Measurements from ENCODE around the gene ASPSCR1. TPM values are rescaled to one million over a fixed set of nuclear protein-coding genes. Genes with fewer than 3 reads are reported as not detected.
A peak's percentile ranks its signal among the peaks of the same experiment; 100 is the strongest.

ASPSCR1 gene
- total and polyA plus RNA-seq, 10 of the 15 experiments (the other 5 are each of a cell fraction or from before 2014, with no cell fraction given): 1.5 to 48.4 (median 25.4) TPM

GRCh38 chr17:81967533-81968395, 9.7 kb upstream of the ASPSCR1 start:
- ATAC-seq (peak; percentile 98), DNase-seq (ENCODE audit: low read depth, low spot score) (peak; percentile 40), FAIRE-seq (peak; percentile 88)
- no peaks in the 10 kb centered on the region for H4K20me1 ChIP-seq (ENCODE audit: control insufficient read depth, insufficient read depth)
- H3K36me3 ChIP-seq (ENCODE audit: control insufficient read depth in 2 of 2, insufficient read depth in 2 of 2, low read length in 1 of 2): no peaks in the 10 kb centered on the region
- 40% methylated on average over 15 of the region's 36 CpGs for WGBS (ENCODE audit: insufficient coverage, insufficient replicate concordance, low lambda C conversion rate, missing lambda C conversion rate)
- ChIA-PET POLR2A (interaction anchor here (0.6 to 2.3 kb wide), 16 partner anchors 9 to 785 kb away, joined by 3 to 18 read pairs (median 3); partner anchors contain the start of genes ASPSCR1, DCXR, FASN and MCRIP1), SMC1A (ENCODE audit: uncharacterized antibody, unreplicated experiment) (interaction anchor here (1.0 to 2.0 kb wide), 4 partner anchors 9 to 70 kb away, joined by 3 to 9 read pairs (median 6); partner anchors contain the start of genes ASPSCR1 and DCXR), CTCF (interaction anchor here (0.7 to 2.9 kb wide), 4 partner anchors 8 to 54 kb away, joined by 3 to 28 read pairs (median 5); partner anchors contain the start of genes CENPX and LRRC45), RAD21 (ENCODE audit: unreplicated experiment) (interaction anchor here (0.6 to 1.9 kb wide), 6 partner anchors 8 to 73 kb away, joined by 3 to 12 read pairs (median 4); partner anchors contain the start of genes CENPX and LRRC45)
- peaks cover 18% of the 10 kb centered on the region for H3K4me1 ChIP-seq (ENCODE audit: control insufficient read depth, insufficient read depth, low read length)
- H3K9ac ChIP-seq (ENCODE audit: control insufficient read depth, insufficient read depth, low read length): no peak overlapping the region; the same call in 1 of the 2 replicates
- H3K27me3 ChIP-seq (replicated peaks in 1 of 2; ENCODE audit: control insufficient read depth in 2 of 2, insufficient read depth in 2 of 2, low read length in 1 of 2): peaks cover 1 to 5% of the 10 kb centered on the region in 2 experiments; a peak in 3 of 4 replicates
- H3K27ac ChIP-seq (ENCODE audit: control insufficient read depth, insufficient read depth): no peak overlapping the region
- BruUV-seq (replicated peaks): no TSS peak
- peak overlapping the region; percentile 49 for H3K4me2 ChIP-seq (ENCODE audit: control insufficient read depth, insufficient read depth)
- no peaks in the 10 kb centered on the region; the same call in 2 of the 3 replicates for H3K9me3 ChIP-seq (replicated peaks; ENCODE audit: control insufficient read depth, insufficient read depth, low read length)
- H3K79me2 ChIP-seq (ENCODE audit: control insufficient read depth, insufficient read depth, low read length): no peaks in the 10 kb centered on the region
- in situ Hi-C loops (cut with MboI) (no loop called here), intact Hi-C loops (cut with micrococcal nuclease; ENCODE audit: unreplicated experiment) (loop anchor here (5.0 kb wide), 1 partner anchor 40 kb away; the partner anchor contains the start of gene MAFG)
- H2AFZ ChIP-seq (ENCODE audit: control insufficient read depth, low read depth, low read length): peak overlapping the region; percentile 77
- H3K4me3 ChIP-seq: no peak overlapping the region
- TF ChIP-seq PRDM15 (CRISPR knock-in tag; IDR thresholded peaks at IDR 0.05) (no peak), CBX3 (IDR thresholded peaks at IDR 0.05; ENCODE audit: borderline replicate concordance, low read depth) (no peak), CBX5 (IDR thresholded peaks at IDR 0.05; ENCODE audit: low read depth) (no peak), CHD2 (IDR thresholded peaks at IDR 0.05; ENCODE audit: borderline replicate concordance, low read depth, low read length) (no peak), SMAD5 (IDR thresholded peaks at IDR 0.05; ENCODE audit: low read depth) (no peak), HDGF (IDR thresholded peaks at IDR 0.05) (peak; percentile 73), SUZ12 (IDR thresholded peaks at IDR 0.05; ENCODE audit: unreplicated experiment) (no peak), MTA3 (IDR thresholded peaks at IDR 0.05; ENCODE audit: borderline replicate concordance, low read length) (no peak), CUX1 (IDR thresholded peaks at IDR 0.05; ENCODE audit: insufficient replicate concordance, low read depth, low read length) (no peak), BHLHE40 (IDR thresholded peaks at IDR 0.05; ENCODE audit: borderline replicate concordance in 1 of 2, low read depth in 2 of 2, low read length in 1 of 2) (peak; percentile 9 to 70; a peak in 2 of 4 replicates), FOS (IDR thresholded peaks at IDR 0.05; ENCODE audit: borderline replicate concordance, extremely low read depth, insufficient read length) (no peak)
- TF ChIP-seq, protein P1, sequence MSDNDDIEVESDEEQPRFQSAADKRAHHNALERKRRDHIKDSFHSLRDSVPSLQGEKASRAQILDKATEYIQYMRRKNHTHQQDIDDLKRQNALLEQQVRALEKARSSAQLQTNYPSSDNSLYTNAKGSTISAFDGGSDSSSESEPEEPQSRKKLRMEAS (IDR thresholded peaks at IDR 0.05; ENCODE audit: low read depth, low read length): peak; percentile 75; the same call in 1 of the 2 replicates
